GM13977 (cell line): Measurements from ENCODE around the gene TMX1.

Experiments
- DNase-seq: peaks from one replicate; pipeline ENCODE4 v3.0.0; 2012; ENCODE audit warnings: low spot score
- in situ Hi-C: fragments of 300-500 bp; cut with MboI; formaldehyde crosslinking; loops from one replicate; pipeline ENCODE4 v1.12.0; 2022; ENCODE audit warnings: low sequenced_read_pairs, low pct_unique_long_range_greater_than_20kb, mixed read lengths, inconsistent platforms; ENCODE audit not compliant: unreplicated experiment
- TF ChIP-seq, protein P1 (sequence below): IDR thresholded peaks from 2 replicates; pipeline ENCODE4 v1.5.1; 2012; ENCODE audit warnings: mild to moderate bottlenecking, control low read depth; ENCODE audit not compliant: insufficient read depth; ENCODE audit errors: extremely low read depth, missing control alignments

TMX1 gene

DNA sequence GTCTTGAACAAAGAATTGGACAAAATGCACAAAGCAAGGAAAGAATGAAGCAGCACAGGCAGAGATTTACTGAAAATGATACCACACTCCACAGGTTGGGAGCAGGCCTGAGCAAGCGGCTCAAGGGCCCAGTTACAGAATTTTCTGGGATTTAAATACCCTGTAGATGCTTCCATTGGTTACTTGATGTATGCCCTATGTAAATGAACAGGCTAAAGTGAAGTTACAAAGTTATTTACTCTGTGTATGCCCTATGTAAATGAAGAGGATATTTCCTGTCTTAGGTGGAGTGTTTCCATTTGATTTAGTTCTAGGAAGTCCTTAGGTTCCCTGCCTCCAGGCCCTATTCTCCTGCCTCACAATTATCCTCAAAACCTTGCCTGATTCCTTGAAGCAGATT, 36.6 kb downstream of the TMX1 start:
- DNase-seq: no peak
- in situ Hi-C loops: loop anchor here (25.0 kb wide), 1 partner anchor 711 kb away; the partner anchor contains the start of gene RTRAF
- TF ChIP-seq, protein P1, sequence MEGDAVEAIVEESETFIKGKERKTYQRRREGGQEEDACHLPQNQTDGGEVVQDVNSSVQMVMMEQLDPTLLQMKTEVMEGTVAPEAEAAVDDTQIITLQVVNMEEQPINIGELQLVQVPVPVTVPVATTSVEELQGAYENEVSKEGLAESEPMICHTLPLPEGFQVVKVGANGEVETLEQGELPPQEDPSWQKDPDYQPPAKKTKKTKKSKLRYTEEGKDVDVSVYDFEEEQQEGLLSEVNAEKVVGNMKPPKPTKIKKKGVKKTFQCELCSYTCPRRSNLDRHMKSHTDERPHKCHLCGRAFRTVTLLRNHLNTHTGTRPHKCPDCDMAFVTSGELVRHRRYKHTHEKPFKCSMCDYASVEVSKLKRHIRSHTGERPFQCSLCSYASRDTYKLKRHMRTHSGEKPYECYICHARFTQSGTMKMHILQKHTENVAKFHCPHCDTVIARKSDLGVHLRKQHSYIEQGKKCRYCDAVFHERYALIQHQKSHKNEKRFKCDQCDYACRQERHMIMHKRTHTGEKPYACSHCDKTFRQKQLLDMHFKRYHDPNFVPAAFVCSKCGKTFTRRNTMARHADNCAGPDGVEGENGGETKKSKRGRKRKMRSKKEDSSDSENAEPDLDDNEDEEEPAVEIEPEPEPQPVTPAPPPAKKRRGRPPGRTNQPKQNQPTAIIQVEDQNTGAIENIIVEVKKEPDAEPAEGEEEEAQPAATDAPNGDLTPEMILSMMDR: no peak

DNA sequence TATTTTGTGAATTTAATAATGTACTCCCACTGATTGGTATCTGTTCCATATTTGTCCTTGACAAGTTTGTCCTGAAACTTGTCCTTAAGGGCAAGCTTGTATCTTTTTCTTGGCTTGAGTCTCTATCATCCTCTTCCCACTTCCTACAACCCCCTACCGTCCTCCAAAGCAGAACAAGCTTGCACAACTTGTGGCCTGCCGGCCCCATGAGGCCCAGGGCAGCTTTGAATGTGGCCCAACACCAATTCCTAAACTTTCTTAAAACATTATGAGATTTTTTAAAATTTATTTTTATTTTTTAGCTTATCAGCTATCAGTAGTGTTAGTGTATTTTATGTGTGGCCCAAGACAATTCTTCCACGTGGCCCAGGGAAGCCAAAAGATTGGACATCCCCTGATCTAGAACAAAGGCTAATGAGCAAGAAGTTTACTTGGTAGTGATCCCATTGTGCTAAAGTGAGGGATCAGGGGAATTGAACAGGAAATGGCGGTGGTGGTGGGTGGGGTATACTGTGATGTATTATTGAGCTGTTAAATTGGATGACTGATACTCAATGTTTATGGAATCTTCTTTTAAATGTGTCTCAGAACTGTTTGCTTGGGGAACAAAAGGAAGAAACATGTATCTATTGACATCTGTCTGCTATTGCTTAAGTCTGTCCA, 37.8 kb downstream of the TMX1 start:
- no peak for DNase-seq
- in situ Hi-C loops: loop anchor here (25.0 kb wide), 1 partner anchor 709 kb away; the partner anchor contains the start of gene RTRAF
- TF ChIP-seq, protein P1: no peak

DNA sequence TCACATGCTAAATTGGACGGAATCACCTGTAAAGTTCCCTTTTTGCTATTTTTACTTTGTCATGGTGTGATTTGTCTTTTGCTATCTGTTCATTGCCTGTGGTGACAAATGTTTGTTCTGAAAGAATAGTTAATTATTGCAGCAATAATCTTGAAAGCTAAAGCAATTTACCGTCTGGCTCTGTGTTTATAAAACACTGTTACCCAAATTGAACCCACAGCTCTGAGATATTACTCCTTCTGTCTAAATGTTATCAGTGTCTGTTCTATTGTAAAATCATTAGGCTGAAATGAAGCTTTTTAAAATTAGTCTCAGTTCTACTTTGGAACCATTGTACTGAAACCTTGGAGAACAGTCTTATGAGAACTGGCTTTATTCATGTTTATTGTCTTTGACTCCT, 42.5 kb downstream of the TMX1 start:
- no peak for DNase-seq
- in situ Hi-C loops: loop anchor here (10.0 to 25.0 kb wide), 2 partner anchors 502 to 705 kb away; partner anchors contain the start of gene RTRAF
- TF ChIP-seq, protein P1: no peak

DNA sequence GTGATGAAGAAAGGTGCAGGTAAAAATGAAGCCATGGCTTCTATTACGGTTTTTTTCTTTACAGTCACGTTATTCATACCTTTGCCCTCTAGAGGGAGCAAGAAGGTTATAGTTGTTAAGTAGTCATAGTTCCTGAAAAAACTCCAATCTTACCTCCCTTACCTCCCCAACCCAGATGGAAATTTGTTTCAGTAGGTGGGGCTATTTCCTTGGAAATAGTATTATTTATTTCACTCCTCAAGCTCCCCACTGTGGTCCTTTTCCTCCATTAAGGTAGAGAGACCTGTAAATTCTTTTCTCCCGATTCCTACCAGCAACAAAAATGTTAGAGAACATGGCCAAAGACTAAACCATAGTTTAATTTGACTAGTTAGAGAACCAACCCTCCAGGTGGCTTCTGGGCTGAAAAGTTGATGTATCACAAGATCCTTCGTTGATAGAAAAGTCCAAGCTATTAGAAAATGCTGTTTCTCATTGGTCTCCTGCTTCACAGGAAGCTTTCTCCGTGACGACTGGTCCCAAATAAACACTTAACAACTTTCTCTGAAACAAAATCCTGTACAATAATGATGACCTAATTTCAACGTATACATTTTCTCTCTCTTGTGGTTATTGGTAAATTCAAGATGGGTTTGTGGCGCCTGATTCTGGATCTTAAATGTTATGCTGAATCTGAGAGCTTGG, 43.5 kb downstream of the TMX1 start:
- peak; percentile 33 for DNase-seq
- in situ Hi-C loops: loop anchor here (10.0 to 25.0 kb wide), 2 partner anchors 501 to 704 kb away; partner anchors contain the start of gene RTRAF
- TF ChIP-seq, protein P1: peak; percentile 59

DNA sequence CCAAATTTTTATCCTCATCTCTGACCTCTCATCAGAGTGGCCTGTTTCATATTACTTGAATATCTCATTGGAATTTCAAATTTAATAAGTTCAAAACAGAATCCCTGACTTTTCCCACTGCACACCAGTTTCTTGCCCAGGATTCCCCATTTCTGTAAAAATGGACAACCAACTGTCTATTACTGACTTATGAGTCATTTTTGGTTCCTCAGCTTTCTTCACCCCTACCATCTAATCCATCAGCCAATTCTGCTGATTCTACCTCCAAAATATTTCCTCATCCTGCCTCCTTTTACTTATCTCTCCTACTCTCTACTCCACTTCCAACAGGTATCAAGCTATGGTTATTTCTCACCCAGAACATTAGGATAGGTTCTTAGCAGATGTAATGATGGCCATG, 44.2 kb downstream of the TMX1 start:
- DNase-seq: no peak
- TF ChIP-seq, protein P1: no peak
- in situ Hi-C loops: loop anchor here (10.0 to 25.0 kb wide), 2 partner anchors 501 to 703 kb away; partner anchors contain the start of gene RTRAF

DNA sequence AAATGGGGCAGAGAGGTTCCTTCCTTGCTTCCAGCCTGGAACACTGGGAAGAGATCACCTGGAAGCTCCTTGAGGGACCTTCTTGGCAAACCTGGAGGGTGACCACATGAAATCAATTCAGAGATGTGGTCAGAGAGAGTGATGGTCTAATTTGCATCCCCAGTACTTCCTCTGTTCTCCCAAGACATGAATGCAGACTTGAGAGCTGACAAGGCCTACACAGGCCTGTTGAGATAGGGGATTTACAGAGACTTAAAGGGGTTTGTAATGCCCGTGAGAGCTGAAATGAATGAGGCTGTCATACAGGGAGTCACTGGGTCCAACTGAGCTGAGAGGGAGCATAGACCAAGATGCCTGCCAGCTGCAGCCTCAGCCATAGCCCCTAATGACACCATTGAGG, 45.1 kb downstream of the TMX1 start:
- TF ChIP-seq, protein P1: no peak
- DNase-seq: peak; percentile 27
- in situ Hi-C loops: loop anchor here (10.0 to 25.0 kb wide), 2 partner anchors 500 to 702 kb away; partner anchors contain the start of gene RTRAF
